ENCODE data around the gene MEX3C. TPM values are rescaled to one million over a fixed set of nuclear protein-coding genes. Genes with fewer than 3 reads are reported as not detected.

MEX3C gene
- total and polyA plus RNA-seq, 2 experiments from 2014 or later = 28.8 to 109 TPM

GRCh38 chr18:51137891-51138290, 59.6 kb downstream of the MEX3C start (continued):
- TF ChIP-seq ETS1 (IDR thresholded peaks at IDR 0.05) (no peak), JUNB (IDR thresholded peaks at IDR 0.05; ENCODE audit: unreplicated experiment) (no peak)

- no peaks in the 10 kb centered on the region for H3K27me3 ChIP-seq (ENCODE audit: insufficient read depth)
- H3K9me3 Mint-ChIP-seq = peaks cover 2% of the 10 kb centered on the region; the same call in 1 of the 3 replicates
- H3K4me2 ChIP-seq = no peak overlapping the region
- no peaks in the 10 kb centered on the region for H3K9me2 ChIP-seq (ENCODE audit: insufficient read depth)
- no peaks in the 10 kb centered on the region for H3F3A ChIP-seq (replicated peaks; ENCODE audit: low read depth)
- DNase-seq (ENCODE audit: low spot score) (no peak), ATAC-seq (no peak)
- no peaks in the 10 kb centered on the region for H3K4me1 ChIP-seq (ENCODE audit: insufficient read depth)
- no peak for TF ChIP-seq ZNF114 (CRISPR knock-in tag; IDR thresholded peaks at IDR 0.05)
- no peak overlapping the region for H3K4me3 Mint-ChIP-seq
- H3K4me1 Mint-ChIP-seq = peaks cover 10% of the 10 kb centered on the region
- H3K27ac Mint-ChIP-seq = no peak overlapping the region
- 0 out of 2 replicates have a peak overlapping the region, but pooled peaks have one; percentile 14 for H2AFZ ChIP-seq
- H3K36me3 ChIP-seq (ENCODE audit: insufficient read depth) = no peaks in the 10 kb centered on the region
- no peaks in the 10 kb centered on the region for H3K36me3 Mint-ChIP-seq (ENCODE audit: low read depth)
- H3K79me2 ChIP-seq (replicated peaks; ENCODE audit: insufficient read depth) = no peaks in the 10 kb centered on the region
- no peaks in the 10 kb centered on the region for H4K20me1 ChIP-seq (replicated peaks; ENCODE audit: insufficient read depth)
- H3K27ac ChIP-seq (ENCODE audit: low read depth) = no peak overlapping the region
- peaks cover 5% of the 10 kb centered on the region for H3K27me3 Mint-ChIP-seq (ENCODE audit: insufficient read depth, low read depth, poor library complexity)
- H3K4me3 ChIP-seq = no peak overlapping the region
These were observed 60.3 kb downstream of the MEX3C start for GRCh38 chr18:51137026-51137729.

- Mint-ChIP-seq H3K36me3 (ENCODE audit: low read depth) (no peaks in the 10 kb centered on the region; the same call in 2 of the 3 replicates), H3K27me3 (ENCODE audit: insufficient read depth, low read depth, poor library complexity) (peaks cover 10% of the 10 kb centered on the region), H3K4me3 (no peak overlapping the region), H3K4me1 (peaks cover 10% of the 10 kb centered on the region), H3K27ac (peak overlapping the region; percentile 88), H3K9me3 (peaks cover 11% of the 10 kb centered on the region; the same call in 2 of the 3 replicates)
- Histone ChIP-seq H3K79me2 (replicated peaks; ENCODE audit: insufficient read depth) (no peaks in the 10 kb centered on the region), H3K4me3 (no peak overlapping the region), H2AFZ (no peak overlapping the region), H3K36me3 (ENCODE audit: insufficient read depth) (no peaks in the 10 kb centered on the region), H3F3A (replicated peaks; ENCODE audit: low read depth) (peaks cover 4% of the 10 kb centered on the region; the same call in 1 of the 2 replicates), H3K4me1 (ENCODE audit: insufficient read depth) (no peaks in the 10 kb centered on the region), H3K4me2 (no peak overlapping the region), H4K20me1 (replicated peaks; ENCODE audit: insufficient read depth) (no peaks in the 10 kb centered on the region), H3K27ac (ENCODE audit: low read depth) (no peak overlapping the region), H3K9me2 (ENCODE audit: insufficient read depth) (no peaks in the 10 kb centered on the region), H3K27me3 (ENCODE audit: insufficient read depth) (no peaks in the 10 kb centered on the region)
- peak; percentile 94 for ATAC-seq
- DNase-seq (ENCODE audit: low spot score) = peak; percentile 75
- TF ChIP-seq ZNF331 (CRISPR knock-in tag; IDR thresholded peaks at IDR 0.05; ENCODE audit: low read depth) (no peak), CTCF (conservative IDR thresholded peaks at IDR 0.05; ENCODE audit: low read depth in 2 of 2) (peak; percentile 67 to 71)
These were observed 61.7 kb downstream of the MEX3C start for GRCh38 chr18:51135795-51136194.
